NCI-H2107 treated with DMSO at 0.1 percent for 48 hours (cell line): ENCODE results near the gene ING5.
"Not testable (repeated sequence)": the region's sequence is repeated elsewhere in the genome, so short reads cannot be mapped to it uniquely, and the experiment has no call there.

ENCODE experiments used
- DNase-seq: peaks from one replicate; lab custom pipeline; 2025; ENCODE audit not compliant: unreplicated experiment; lab: John Stamatoyannopoulos, UW

The ING5 gene

DNA sequence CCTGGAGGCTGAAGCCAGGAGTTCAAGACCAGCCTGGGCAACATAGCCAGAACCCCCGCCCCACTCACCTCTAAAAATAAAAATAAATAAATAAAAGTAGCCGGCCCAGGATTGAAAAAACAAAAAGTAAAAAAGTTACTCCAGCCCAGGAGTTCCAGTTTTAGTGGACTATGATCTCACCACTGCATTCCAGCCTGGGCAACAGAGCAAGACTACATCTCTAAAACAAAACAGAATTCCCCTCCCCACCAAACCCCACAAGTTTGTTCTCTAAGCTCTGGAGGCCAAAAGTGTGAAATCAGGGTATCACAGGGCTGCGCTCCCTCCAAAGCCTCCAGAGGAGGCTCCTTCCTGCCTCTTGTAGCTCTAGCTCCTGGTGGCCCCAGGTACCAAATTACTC lies 34.3 kb downstream of the ING5 start:
- no peak for DNase-seq

DNA sequence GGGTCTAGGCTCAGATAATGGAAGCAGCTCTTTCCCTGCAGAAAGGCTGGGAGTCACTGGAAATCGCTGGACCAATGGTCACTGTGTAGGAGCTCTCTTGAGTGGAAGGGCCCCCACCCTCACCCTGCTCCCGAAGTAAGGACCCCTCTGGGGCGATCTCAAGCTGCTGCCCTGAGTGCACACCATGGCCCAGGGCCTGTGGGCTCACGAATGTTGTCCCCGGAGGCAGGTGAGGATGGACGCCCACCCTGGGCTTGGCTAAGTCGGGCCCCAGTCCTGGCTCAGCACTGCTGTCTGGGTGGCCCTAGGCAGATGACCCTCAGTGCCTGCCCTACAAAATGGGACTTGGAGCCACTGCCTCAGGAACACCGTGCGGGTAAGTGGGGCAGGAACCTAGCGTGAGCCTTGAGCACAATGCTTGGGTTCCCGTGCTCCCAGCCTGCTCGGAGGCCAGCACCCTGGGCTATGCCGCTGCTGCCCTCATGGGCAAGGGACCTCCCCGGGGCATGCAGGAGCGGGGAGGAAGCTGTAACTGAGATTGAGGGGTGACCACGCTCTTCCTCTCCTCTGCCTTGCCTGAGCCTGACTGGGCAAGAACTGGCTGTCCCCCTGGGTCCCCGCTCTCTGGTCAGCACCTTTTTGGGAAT lies 36.3 kb downstream of the ING5 start:
- DNase-seq, result no peak

DNA sequence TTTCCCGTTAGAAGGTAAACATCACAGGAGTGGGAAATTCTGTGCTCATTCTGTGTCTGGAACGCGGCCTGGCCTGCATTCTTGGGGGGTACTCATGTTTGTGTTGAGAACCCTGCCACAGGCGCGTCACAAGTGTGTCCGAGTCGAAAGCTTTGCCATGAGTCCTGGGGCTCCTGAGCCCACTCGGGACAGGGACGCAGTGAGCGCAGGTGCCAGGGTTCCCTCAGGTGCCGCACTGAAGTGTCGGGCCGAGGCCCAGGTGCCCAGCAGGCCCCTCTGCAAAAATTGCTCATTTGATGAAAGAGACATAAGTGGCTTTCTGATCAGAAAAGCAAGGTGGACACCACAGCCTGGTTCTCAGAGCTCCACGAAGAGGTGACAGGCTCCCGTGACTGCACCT lies 37.3 kb downstream of the ING5 start:
- DNase-seq, result no peak

DNA sequence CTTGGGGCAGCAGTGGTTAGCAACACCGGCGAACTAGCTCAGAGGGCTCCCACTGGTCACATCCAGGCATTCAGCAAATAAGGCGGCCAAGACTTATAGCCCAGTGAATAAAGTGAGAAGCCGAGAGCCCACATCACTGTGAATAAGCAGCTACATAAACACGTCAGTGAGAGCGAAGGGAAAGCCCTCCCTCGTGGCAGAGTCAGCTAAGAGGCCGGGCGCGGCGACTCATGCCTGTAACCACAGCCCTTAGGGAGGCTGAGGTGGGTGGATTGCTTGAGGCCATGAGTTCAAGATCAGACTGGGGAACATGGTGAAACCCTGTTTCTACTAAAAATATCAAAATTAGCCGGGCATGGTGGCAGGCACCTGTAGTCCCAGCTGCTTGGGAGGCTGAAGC lies 37.8 kb downstream of the ING5 start:
- no peak for DNase-seq

DNA sequence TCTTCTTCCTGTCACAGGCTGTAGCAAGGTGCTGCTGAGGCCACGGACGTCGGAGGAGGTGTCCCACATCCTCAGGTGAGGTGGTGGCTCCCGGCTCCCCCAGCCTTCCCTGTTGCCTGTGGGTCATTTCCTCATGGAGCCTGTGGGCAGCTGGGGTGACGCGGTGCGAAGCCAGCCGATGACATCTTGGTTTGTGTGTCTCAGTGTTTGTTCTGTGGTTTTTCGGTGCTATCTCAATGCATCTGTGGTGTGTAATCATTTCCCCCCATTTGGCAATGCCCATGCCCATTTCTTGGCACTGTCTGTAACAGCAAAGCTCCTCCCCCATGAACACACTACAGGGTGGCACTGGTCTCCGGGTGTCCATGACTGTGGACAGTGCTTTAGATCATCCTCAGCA lies 39.2 kb downstream of the ING5 start:
- no peak for DNase-seq

DNA sequence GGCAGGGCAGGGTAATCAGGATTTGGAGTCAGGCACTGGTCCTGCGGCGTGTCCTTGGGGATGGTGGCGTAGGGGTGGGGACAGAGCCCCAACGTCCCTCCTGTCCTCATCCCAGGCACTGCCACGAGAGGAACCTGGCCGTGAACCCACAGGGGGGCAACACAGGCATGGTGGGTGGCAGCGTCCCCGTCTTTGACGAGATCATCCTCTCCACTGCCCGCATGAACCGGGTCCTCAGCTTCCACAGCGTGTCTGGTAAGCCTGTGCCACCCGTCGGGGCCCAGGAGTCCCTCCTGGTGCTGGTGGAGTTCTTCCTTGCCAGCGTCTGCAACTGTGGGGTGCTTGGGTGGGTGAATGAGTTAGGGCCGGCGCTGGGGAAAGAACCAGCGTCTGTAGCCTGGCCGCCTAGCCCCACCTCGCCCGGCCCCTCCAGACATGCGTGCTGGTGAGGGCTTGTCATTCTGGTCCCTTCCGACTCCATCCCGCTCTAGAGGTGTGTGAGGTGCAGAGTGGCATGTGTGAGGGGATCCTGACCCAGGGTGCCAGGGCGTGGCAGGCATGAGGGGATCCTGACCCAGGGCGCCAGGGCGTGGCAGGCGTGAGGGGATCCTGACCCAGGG lies 40.6 kb downstream of the ING5 start:
- DNase-seq, result no peak

DNA sequence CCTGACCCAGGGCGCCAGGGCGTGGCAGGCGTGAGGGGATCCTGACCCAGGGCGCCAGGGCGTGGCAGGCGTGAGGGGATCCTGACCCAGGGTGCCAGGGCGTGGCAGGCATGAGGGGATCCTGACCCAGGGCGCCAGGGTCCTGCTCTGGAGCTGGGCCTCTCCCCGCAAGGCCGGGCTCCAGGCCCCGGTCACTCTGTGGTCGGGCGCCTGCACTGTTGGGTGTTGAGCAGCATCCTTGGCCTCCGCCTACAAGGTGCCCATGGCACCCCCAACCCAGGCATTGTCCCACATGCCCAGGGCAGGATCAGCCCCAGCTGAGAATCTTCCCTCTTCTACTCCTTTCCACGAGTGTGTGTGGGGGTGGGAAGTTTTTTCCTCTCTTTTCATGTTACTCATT lies 41.2 kb downstream of the ING5 start:
- DNase-seq, result not testable (repeated sequence)

DNA sequence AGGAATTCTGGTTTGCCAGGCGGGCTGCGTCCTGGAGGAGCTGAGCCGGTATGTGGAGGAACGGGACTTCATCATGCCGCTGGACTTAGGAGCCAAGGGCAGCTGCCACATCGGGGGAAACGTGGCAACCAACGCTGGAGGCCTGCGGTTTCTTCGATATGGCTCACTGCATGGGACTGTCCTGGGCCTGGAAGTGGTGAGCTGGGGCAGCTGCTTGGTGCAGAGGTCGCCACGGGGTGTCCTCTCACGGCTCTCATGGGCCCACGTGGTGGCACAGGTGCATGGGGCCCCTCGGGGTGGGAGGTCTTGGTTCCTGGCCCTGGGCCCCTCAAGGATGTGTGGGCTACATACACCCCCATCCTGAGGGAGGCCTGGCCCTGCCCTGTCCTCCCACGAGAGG lies 41.8 kb downstream of the ING5 start:
- no peak for DNase-seq

DNA sequence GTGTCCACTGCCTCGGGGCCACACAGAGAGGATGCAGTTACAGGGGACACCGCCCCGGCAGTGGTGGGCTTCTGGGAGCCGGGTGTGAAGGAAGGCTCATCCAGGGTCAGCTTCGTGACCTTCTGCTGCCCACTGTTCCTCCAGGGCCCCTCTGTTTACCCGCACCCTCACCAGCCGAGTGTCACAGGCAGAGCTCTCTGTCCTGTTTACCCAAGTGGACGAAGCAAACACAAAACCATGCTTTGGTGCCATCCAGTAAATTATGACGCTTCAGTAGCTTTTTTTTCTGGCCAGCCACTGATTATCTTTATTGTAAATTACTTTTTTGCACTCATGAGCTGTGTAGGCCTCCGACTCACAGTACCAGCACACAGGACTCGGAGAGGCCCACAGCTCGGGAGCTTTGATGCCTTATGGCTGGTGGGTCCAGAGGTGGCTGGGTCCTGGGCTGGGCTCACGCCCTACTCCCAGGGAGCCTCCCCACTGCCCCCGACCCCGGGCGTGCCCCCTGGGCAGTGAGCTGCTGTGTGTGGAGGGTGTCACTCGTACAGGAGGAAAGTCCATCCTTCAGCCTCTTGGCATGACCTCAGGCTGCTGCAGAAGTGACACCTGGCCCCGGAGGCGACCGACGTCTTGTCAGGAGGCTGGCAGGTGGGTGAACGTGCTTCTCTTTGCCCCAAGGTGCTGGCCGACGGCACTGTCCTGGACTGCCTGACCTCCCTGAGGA lies 42.4 kb downstream of the ING5 start:
- no peak for DNase-seq

DNA sequence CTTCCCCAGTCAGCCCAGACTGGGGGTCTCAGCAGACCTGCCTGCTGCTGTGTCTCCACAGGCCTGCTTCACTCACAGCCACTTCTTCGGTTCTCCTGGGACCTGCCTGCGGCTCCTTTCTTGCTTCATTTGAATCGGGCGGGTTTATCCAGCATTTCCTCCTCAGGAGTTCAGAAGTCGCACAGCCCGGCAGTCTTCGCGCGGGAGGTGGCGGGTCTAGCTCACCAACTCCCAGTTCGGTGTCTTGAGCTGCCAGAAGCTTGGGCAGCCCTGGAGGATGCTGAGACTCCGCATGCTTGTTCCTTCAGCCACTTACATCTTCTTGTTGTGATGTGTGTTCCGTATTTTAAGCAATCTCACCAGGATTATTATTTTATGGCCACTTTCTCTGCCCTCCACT lies 43.4 kb downstream of the ING5 start:
- DNase-seq, result no peak

DNA sequence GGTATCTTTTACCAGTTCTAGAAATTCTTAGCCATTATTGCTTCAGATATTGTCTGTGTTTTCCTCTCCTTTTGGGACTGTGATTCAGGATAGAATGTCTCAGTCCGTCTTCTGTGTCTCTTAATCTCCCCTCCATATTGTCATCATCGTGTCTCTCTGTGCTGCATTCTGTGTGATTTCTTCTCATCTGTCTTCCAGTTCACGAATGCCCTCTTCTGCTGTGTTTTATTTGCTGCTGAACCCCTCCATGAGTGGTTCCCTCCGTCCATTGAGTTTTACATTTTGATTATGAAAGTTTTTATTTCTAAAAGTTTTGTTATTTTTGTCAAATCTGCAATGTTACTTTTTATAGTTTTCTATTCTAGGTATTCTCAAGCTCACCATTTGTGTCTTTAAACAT lies 44.2 kb downstream of the ING5 start:
- DNase-seq, result no peak

DNA sequence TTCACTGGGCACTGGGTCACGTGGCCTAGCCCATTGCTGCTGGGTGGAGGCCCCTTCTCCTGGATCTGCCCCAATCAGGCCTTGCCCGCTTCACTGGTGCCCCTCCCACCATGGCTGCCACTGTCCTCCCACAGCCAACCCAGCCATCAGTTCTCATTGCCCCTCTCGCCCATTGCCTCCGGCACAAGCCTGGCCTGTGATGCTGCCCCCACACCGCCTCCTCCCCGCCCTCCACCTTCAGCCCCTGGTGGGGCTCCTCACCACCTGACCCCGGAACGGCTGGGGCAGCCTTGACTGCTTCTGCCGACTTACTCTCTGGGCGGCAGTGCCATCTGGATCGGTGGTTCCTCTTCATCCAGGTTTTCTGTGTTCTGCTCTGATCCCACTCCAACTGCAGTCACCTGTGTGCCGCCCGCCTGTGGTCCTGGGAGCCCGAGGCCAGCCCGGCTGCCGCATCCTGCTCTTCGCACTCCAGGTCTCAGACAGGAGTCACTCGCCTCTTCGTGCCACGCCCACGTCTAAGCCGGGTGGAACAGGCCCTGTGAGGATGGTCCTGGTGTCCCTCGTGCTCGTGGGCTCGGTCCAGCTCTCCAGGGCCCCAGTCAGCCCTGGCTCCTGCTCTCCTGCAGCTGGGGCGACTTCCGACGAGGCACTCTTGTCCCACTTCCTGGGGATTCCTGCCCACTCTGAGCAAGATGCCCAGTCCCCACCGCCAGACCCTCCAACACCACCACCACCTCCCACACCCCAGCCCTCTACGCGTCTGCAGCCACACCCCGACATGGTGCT lies 46.8 kb downstream of the ING5 start:
- no peak for DNase-seq

DNA sequence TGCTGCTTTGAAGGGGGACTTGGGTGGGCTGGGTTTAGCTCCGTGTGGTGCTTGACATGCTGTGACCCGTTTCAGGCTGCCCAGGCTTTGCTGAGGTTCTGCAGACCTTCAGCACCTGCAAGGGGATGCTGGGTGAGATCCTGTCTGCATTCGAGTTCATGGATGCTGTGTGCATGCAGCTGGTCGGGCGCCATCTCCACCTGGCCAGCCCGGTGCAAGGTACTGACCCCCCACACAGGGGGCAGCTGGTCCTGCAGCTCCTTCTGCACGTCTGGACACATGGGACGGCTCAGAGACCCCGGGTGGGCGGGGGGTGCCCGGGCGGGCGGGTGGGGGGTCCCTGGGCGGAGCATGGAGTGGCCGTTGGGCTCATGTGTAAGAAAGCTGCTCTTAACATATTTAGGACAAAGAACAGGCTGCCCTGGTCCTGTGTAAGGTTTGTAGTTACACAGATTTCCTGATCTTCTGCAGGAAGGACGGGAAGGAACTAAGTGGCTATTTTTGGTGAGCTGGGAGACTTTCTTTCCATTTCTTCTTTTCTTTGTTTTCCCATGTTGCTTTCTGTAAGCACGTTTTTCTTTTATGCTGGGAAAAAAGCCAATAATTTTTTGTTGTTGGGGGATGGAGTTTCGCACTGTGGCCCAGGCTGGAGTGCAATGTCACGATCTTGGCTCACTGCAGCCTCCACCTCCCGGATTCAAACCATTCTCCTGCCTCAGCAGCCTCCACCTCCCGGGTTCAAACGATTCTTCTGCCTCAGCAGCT lies 48.4 kb downstream of the ING5 start:
- no peak for DNase-seq

DNA sequence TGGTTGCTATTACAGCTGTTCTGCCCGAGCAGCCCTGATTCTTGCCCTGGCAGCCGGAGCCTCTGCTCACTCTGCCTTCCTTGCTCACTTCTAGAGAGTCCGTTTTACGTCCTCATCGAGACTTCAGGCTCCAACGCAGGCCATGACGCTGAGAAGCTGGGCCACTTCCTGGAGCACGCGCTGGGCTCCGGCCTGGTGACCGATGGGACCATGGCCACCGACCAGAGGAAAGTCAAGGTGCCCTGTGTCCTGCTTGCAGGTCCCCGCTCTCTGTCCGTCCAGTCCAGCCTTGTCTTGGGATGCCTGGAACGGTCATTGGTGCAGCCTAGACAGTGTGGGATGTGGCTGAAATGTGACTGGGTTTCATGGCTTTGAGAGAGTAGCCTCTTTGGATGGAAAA lies 49.3 kb downstream of the ING5 start:
- DNase-seq, result no peak

DNA sequence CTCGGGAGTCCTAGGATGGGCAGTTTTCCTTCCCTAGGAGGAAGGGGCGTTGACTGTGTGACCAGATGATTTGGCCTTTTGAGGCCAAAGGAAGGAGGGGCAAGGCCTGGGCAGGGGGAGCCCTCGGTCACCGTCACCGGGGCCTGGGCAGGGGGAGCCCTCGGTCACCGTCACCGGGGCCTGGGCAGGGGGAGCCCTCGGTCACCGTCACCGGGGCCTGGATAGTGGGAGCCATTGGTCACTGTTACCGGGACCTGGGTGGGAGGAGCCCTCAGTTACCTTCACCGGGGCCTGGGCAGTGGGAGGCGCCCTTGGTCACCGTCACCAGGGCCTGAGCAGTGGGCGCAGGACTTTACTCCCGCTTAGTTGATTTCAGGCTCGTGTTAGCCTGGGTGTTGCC lies 49.9 kb downstream of the ING5 start:
- DNase-seq, result no peak

DNA sequence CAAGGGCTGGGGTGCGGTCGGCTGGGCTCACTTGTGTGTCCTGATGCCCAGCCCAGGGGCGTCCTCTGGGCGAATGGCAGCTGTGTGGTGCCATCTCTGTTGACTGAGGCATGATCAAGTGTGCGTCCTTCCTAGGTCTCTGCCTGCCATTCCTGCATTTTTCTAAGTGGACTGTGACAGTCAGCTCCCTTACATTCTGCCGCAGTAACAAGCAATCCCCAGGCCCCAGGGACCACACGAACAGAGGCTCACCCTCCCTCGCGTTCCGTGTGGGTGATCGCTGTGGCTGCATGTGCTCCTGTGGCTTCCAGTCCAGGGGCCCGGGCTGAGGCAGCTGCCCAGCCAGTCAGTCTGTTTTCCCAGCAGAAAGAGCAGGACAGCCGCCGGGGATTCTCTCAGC lies 50.4 kb downstream of the ING5 start:
- no peak for DNase-seq

DNA sequence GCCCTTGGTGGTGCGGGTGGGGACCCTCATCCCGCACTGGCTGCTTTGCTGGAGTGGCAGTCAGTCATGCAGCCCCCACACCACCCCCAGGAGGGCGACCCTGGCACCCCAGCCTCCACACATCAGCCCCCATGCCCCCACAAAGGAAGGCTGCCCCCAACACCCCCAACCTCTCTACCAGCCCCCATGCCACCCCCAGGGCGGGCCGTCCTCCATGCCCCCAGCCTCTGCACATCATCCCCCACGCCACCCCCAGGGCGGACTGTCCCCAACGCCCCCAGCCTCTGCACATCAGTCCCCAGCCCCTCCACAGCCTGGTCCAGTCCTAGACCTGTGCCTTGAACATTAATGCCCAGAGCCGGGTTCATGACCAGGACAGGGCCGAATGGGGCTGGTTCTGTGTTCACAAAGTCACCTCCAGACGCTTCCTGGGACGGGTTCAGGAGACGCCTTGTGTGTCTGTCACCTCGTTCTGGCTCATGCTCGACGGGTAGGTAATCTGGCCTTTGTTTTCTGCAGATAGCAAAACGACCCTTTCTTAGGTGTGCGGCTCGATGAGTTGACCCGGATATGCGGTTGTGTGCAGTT lies 50.9 kb downstream of the ING5 start:
- DNase-seq, result no peak

DNA sequence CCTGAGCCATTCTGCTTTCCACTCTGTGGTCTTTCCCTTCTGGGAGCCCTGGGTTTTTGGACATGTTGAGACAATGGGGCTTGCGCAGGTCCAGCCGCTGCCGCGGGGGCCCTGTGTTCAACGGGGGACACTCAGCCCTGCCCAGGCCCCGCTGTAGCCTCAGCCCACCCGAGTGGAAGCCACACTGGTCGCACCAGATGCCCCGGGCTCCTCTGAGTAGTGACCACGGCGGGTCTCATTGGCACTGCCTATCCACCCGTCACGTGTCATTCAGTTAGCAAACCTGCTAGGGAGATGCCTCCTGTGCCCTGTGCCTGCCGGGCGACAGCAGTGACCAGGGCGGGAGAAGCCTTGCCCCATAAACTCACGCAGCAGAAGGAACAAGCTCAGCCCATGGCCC lies 51.7 kb downstream of the ING5 start:
- no peak for DNase-seq

DNA sequence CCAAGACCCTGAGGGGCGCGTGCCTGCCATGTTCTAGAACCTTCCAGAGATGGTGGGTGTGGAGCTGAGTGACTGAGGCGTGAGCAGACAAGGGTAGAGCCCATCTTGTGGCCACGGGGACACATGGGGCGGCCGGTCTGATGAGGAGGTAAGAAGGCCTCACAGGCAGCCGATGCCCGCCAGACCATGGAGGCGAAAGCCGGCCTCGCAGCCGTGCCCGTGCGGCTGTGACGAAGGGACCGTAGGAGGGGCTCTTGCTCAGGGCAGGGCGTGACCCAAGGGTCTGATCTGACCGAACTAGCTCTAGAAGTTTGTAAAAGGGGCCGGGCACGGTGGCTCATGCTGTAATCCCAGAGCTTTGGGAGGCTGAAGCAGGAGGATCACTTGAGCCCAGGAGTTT lies 52.2 kb downstream of the ING5 start:
- no peak for DNase-seq

DNA sequence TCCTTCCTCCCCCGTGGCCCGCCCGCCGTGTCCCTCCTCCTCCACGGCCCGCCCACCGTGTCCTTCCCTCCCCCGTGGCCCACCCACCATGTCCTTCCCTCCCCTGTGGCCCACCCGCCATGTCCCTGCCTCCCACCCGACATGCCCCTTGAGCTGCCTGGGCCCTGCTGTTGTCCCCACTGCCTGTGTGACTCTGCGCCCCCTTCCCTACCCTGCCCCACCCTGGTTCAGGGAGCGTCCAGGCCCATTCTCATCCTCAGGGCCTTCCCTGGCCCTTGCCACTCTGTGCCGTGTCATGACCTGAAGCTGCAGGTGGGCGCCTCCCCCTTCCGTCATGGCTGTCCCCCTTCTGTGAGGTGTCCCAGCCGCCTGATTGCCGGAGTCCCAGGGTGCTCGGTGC lies 53.3 kb downstream of the ING5 start:
- DNase-seq, result no peak

DNA sequence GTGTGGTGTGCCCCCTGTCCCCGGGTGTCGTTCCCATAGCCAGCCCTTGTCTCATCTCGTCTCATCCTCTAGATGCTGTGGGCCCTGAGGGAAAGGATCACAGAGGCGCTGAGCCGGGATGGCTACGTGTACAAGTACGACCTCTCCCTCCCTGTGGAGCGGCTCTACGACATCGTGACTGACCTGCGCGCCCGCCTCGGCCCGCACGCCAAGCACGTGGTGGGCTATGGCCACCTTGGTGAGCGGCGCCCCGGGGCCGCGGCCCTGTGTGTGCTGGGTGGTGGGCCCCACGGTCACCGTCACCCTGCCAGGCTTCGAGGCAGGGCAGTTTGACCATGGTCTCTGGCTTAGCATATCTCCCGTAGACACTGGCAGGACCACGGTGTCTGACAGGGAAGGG lies 53.9 kb downstream of the ING5 start:
- DNase-seq, result no peak
